HTERT RPE-1 (cell line): ENCODE results near the gene ITGA2.

Experiments used
- in situ Hi-C: fragments of 300-500 bp; cut with MboI; formaldehyde crosslinking; loops from 4 replicates; pipeline ENCODE4 v1.14.3; 2020; ENCODE audit warnings: low sequenced_read_pairs

Gene ITGA2

DNA sequence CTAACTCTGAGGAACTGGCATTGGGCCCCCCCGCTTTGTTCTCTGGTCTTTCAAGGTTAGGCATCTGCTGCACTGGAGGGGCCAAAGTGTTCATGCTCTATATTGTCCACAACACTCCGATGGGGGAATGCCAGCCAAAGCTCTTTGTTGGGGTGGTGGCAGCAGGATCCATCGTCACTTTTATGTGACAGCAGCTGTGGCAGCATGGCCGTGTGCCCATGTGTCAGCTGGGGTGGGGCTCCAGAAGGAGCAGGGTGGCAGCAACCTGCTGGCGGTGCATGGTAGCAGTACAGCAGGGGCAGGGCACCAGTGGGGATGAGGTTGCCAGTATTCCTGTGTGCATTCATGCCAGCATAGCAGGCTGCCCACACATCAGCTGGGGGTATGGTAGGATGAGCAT lies 28.2 kb downstream of the ITGA2 start:
- in situ Hi-C loops = no loop called here

DNA sequence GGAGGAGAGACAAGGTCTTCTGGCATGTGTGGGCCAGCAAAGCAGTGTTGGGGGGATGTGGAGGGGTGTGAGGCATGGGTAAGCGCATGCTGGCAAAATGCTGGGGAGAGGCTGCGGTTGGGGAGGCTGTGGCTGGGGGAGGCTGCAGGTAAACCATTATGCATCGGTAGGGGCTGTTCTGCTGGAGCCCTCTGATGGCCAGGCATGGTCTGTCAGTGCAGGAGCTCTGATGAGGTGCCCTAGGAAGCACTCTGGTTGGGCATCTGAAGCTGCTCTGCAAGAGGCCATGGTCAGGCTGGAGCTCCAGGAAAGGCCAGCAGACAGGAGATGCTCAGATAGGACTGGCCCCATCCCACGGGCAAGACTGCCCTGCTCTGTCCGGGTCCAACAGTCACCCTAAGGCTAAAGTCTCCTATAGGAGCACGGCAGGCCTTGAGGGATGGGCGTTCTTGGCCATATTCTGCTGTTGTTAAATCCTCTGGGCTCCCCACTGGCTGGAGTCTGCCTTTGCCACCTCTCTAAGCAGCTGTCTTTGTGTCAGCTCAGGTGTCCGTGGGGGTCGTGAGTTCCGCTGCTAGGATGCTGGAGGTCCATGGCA lies 28.7 kb downstream of the ITGA2 start:
- in situ Hi-C loops = no loop called here

DNA sequence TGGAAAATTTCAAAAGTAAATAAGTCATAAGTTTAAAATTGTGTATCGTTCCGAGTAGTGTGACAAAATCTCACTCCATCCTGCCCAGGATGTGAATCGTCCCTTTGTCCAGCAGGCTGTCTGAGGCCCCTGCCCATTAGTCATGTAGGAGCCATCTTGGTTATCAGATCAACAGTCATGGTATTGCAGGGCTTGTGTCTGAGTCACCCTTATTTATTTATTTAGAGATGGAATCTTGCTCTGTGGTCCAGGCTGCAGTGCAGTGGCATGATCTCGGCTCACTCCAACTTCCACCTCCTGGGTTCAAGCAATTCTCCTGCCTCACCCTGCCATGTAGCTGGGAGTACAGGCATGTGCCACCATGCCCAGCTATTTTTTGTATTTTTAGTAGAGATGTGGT lies 30.2 kb downstream of the ITGA2 start:
- in situ Hi-C loops = no loop called here

DNA sequence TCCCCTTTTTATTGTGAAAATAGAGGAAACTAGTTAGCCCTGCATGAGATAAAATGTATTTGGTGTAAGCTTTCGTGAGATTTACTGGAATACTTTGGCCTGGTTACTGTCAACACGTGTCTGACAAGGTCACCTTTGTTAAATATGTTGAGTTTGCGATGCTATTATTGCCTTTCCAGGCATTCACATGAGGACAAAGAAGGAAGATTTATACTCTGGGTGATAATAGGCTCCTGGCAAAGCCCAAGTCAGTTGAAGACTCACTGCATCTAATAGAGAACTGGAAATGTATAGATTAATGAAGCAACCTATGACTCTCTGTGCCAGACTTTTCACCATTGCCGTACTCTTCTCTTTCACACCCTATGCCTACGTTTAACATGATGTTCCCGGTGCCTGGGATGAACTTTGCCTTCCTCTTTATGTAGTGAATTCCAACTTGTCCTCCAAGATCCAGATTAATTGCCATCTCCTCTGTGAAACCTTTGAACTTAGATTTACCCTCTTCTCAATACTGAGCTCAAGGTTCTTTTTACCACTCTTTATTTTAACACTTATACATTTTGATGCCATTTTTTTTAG lies 33.9 kb downstream of the ITGA2 start:
- in situ Hi-C loops = no loop called here

DNA sequence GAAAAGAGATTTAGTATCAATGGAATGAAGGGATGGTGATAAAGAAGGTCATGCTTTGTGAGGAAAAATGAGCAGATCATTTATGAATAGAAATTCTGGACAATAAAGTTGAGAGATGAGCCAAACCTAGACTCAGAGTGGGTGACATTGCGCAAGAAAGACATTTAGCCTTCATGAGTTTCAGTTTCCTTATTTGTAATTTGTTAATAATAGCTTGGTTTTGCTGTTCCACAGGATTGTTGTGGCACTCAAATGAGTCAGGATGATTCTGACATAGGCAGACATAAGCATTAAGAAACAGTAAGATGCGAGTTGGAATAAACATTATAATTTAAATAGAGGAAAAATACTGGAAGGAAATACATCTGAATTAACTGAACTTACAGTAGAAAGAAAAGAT lies 34.8 kb downstream of the ITGA2 start:
- in situ Hi-C loops = no loop called here

DNA sequence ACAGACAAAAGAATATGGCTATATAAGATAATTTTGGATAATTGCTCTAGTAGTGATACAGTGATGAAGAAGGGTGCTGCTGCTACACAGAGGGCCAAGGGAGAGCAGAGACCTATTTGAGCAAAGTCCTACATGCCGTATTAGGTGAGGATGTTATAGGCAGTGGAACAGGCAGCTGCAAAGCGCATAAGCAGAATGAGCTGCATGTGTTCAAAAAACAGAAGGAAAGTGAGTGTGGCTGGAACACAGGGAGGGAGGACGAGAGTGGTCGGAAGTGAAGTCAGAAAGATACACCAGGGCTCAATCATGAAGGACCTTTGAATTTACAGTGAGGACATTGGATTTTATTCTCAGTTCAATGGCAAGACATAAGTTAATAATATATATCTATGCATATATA lies 35.4 kb downstream of the ITGA2 start:
- in situ Hi-C loops = no loop called here

DNA sequence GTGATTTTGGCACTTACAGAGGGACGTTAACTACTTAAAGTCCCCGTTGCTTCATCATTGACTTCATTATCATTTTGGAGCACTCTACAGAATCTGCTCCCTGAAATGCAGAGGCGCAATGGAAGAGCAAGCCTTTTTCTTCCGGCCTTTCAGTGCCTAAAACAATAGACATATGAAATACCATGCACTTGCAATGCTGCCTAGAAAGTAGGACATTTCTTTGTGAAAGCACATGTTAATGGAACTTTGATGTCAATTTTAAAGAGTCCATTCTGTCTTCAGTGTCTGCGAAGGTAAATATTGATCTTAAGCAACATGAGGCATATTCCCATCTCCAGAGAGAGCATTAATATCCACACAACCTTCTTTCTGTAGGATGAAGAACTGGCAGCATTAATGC lies 36.3 kb downstream of the ITGA2 start:
- in situ Hi-C loops = no loop called here

DNA sequence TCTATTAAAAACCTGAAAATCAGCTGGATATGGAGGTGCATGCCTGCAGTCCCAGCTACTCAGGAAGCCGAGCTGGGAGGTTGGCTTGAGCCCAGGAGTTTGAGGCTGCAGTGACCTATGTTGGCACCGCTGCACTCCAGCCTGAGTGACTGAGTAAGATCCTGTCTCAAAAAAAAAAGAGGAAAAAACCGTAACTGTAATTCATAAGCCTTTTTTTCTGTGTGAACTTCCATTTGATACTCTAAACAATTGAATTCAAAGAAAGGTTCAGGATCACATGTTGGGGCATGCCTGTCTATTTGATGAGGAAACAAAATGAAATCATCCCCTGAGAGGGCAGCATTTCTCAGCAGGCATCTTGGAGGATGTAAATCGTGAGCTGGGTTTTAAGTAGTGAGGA lies 38.8 kb downstream of the ITGA2 start:
- in situ Hi-C loops = no loop called here

DNA sequence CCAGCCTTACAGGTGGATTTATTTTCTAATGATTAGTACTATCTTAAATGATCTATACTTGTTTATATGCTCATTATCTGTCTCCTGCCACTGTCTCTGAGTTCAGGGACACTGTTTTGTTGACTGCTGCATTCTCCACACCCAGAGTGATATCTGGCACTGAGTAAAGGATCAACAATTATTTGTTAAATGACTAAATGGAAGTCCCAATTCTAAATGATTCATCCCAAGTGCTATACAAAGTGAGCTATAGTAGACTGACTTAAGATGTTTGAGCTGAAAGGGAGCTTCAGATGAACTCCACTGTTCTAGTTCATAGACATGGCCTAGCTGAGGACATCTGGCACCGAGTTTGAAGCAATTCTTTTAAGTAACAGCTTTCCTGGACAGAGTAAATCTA lies 40.5 kb downstream of the ITGA2 start:
- in situ Hi-C loops = no loop called here

DNA sequence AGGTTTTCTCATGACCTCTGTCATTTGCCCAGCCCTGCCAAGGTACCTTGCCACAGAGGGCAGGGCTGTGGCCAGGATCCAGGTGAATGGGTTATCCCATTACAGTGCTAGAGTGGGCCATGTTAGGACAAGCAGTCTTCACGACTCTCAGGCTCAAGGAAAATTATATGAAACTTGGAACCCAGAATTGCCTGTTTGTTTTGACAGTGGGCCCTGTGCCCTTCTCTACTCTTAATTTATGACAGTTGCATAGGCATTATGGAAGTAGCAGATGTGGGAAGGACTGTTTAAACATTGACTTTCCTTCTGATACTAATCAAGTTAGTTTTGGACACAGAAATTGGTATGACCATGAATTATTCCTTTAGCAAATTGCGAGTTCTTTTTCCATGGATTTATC lies 41.7 kb downstream of the ITGA2 start:
- in situ Hi-C loops = no loop called here

DNA sequence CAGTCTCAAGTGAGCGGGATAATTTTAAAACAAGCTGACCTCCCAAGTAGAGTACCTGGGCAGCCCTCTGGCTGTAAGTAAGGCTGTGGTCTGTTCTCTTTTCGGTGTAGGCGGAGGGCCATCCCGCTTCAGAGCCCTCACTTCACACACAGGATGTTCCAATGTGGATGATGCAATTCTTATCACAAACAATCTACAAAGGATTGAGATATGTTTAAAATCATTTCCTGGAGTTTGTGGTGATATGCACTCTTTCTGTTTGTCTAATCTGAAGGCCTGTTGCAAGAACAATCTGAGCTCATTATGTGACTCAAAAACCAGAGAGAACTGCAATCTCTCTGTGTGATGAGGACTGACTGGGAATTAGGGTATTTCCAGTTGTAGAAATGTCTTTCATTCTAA lies 42.5 kb downstream of the ITGA2 start:
- in situ Hi-C loops = no loop called here

DNA sequence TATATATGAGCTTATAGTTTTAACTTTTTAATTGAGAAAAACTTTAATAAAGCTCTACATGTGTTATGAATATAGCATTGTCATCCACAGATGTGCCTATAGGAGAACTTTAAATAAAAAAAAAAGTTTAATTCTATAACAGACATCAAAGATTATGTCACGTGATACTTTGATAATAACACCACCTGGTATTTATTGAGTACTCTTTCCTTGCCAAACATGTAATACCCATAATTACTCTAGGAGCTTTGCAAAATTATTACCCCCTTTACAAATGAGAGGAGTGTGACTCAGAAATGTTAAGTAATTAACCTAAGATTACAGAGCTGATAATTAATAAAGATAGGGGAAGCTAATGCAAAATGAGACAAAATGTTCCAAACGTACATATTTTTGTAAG lies 43.0 kb downstream of the ITGA2 start:
- in situ Hi-C loops = no loop called here

DNA sequence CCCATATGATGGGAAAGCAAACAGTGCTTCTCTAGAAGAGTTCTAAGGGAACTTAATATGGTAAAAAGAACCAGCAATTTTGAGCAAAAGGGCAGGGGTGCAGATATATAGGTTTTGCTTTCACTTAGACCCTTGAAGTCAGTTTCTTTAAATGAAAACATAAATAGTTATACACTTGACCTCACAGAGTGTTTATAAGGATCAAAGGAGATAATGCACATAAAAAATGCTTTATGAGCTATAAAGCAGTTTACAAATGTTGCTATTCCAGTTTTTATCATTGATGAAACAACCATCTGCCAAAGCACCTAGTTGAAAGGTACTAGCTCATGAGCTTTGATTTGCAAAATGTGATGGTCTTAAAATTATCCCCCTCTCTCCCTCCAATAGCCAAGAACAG lies 45.7 kb downstream of the ITGA2 start:
- in situ Hi-C loops = no loop called here

DNA sequence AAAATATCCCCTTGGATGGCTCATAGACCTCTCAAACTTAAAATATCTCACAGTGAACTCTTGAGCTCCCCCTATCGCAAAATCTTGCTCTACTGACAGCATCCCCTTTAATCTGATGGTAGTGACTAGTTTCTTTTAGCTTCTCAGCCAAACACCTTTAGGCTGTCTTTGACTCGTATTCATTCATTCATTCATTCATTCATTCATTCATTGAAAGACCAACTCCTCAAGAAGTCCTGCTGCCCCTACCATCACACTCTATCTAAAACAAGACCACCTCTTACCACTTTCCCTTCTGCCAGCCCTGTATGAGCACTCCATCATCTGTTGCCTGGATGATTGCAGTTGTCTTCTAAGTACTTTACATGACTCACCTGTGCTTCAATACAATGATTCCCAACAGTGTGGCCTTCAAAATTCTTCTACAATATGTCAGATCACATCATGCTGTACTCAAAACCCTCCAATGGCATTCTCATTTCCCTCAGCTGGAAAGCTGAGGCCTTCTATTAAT lies 46.8 kb downstream of the ITGA2 start:
- in situ Hi-C loops = no loop called here

DNA sequence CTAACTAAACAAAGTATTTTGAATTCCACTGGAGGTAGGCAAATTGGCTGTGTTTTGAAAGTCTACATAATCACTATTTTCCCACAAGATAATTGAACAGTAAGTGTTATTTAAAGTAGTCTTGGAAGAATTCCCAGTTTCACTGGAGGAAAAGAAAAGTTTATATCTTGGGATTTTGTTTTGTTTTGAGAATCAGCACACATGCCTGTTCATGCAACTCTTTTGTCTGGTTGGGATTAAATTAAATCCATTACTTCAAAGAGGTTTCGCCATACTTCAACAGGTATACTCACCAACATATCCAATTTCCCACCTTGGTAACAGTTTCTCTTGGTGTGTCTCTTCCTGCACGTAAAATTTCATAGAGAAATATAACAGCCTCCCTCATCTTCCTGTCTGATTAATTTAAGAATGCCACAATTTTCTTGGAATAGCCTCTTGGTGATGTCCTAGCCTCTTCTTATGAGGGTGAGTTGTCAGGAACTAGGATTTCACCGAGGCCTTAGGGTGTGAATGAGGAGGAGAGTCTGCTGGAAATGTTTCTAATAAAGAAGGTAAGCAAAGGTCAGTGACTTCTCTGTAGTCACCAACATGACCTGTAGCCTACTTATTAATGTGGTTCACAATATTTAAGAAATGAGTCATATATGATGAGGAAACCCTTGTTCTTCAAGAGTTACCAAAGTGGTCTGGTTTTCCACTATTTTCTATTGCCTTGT lies 48.1 kb downstream of the ITGA2 start:
- in situ Hi-C loops = no loop called here

DNA sequence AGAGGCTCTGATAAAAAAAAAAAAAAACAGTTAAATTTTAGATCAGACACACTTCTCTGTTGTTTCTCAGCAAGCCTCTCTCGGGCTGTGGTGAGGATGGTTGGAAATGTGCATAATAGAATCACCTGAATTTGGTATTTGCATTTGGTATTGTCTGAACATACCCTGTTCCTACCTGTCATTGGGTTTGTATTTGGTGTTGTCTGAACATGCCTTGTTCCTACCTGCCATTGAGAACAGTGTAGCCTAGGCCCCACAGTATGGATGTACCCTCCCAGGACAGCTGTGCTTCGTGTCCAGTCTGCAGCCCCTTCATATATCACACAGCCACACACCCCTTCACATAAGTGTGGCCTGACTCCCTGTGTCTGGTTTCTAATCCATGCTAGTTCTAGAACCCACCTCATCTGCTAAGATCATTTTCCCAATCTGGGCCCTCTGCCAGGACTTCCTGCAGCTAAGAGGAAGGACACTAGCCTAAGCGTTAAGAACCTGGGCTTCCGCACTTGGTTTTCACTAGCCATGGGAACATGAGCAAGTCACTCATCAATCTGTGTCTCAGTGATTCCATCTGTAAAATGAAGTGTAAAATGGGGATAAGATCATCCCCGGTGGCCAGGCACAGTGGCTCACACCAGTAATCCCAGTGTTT lies 49.2 kb downstream of the ITGA2 start:
- in situ Hi-C loops = no loop called here

DNA sequence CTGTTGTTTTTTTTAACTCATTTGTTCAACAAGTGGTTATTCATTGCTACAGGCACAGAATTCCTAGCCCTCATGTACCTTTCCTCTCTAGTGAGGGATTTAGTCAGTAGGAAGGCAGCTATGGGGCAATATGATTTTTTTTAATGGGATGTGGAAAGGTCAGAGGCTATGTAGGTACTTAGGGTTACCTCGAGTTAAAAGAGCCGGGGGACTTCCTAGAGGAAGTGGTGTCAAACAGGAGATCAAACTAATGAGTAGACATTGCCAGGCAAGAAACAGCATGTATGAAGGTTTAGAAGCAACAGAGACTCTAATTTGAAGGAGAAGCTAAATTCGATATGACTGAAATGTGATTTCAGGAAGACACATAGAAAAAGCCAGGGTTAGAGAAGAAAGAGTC lies 50.7 kb downstream of the ITGA2 start:
- in situ Hi-C loops = no loop called here

DNA sequence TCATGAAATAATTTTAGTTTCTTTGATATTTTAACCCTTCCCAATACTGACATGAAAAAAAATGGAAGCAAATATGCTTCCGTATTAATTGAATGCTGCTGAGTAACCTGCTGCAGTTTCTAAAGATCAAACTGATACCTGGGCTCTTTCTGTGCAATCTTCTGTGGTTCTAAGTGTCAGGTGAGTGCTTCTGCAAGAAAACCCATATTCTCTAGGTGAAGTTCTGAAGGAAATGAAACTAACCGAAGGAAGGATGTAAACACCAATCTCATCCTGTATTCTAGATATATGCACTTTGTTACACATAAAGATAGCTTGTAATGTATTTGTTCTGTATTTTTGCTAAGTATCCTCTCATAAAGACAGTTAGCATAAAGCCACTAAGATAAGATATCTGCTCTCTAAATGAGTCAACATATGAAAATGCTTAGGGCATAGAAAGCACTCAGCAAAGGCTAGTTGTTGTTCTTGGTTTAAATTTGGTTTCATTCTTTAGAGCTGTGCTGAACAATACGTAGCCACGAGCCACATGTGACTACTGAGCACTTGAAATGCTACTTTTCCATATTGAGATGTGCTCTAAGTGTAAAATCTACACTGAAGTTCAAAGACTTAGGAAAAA lies 52.0 kb downstream of the ITGA2 start:
- in situ Hi-C loops = no loop called here

DNA sequence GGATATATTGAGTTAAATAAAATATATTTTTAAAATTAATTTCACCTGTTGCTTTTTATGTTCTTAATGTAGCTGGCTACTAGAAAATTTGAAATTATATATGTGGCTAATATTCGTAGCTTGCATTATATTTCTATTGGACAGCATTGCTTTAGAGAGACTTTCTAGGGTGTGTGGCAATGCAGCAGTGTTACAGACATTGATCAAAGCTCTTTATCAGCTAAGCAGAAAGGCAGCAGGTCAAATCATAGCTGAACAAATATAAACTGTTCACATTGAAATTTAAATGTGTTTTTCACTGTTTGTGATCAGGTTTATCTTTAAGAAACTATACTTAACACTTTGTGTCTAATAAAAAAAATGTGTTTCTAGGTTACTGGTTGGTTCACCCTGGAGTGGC lies 52.6 kb downstream of the ITGA2 start:
- in situ Hi-C loops = no loop called here

DNA sequence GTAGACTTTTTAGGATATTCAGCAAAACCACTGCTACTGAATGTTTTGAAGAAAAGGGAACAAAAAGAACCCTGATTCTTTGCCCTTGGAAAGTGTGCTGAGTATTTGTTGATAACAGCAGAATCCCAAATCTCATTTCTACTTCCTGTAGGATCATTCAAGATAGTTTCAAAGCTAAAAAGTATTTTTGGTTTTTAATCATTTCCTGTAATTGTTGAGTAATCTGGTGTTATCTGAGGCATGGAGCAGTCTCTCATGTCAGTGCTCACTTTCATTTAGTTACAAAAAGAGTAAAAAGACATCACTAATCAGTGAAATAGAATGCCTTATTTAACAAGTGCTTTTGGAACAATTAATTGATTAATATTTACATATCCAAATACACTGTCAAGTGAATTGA lies 56.1 kb downstream of the ITGA2 start:
- in situ Hi-C loops = no loop called here

DNA sequence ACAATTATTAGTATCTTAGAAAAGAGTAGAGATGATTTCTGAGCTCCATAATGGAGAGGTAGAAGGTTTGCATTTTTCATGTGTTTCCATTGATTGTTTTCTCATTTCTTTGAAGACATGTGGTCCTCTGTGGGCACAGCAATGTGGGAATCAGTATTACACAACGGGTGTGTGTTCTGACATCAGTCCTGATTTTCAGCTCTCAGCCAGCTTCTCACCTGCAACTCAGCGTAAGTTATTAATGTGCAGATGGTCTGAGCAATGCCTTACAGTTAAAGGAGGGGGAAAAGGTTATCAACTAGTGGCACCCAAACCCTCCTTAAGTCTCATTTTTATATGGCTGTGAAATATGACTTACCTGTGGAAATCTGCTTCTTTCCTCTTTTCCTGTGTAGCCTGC lies 59.1 kb downstream of the ITGA2 start:
- in situ Hi-C loops = no loop called here

DNA sequence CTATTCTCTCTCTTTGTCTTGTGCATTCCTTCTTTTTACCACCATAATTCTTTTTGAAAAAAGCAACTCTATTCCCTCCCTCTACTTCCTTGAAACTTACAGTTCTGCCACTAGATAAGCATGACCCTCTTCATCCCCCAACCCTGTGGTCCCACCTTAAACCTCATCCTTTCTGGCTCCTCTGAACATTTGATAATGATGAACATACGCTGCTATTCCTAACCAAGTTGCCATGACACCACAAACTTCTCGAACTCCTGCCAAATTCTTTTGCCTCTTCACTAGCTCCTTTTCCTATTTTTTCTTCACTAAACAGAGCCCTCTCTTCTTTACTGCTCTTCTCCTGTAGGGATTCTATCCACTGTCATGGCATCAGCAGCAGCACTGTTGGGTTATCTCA lies 63.3 kb downstream of the ITGA2 start:
- in situ Hi-C loops = no loop called here
